ENCODE measurements around the gene SLC26A3.

SLC26A3 gene

DNA sequence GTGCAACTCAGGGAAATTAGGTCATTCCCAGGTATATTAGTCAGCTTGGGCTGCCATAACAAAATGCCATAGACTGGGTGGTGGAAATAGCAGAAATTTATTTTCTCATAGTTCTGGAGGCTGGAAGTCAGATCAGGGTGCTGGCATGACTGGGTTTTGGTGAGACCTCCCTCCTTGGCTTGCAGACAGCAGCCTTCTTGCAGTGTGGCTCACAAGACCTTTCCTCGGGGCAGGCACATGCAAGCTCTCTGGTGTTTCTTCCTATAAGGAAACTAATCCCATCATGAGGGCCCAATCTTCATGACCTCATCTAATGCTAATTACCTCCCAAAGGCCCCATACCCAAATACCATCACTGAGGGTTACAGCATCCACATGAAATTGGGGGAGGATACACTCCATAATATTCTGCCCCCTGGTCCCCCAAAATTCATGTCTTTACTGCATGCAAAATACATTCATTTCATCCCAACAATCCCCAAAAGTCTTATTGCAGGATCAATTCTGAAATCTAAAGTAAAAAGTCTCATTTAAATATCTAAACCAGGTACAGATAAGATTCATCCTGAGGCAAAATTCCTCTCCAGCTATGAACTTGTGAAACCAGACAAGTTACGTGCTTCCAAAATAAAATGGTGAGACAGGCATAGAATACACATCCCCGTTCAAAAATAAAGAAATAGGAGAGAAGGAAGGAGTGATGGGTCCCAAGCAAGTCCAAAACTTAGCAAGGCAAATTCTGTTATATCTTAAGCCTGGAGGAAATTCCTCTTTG lies 76.5 kb downstream of the SLC26A3 start:
- no peak for TF ChIP-seq ZBTB7A (IDR thresholded peaks at IDR 0.05; ENCODE audit: low read depth)
- TF ChIP-seq YY1 (IDR thresholded peaks at IDR 0.05; ENCODE audit: low read depth), result no peak
- no peak for TF ChIP-seq TEAD4 (IDR thresholded peaks at IDR 0.05)
- no peak for TF ChIP-seq NFIC (IDR thresholded peaks at IDR 0.05)
- TF ChIP-seq, protein P1, sequence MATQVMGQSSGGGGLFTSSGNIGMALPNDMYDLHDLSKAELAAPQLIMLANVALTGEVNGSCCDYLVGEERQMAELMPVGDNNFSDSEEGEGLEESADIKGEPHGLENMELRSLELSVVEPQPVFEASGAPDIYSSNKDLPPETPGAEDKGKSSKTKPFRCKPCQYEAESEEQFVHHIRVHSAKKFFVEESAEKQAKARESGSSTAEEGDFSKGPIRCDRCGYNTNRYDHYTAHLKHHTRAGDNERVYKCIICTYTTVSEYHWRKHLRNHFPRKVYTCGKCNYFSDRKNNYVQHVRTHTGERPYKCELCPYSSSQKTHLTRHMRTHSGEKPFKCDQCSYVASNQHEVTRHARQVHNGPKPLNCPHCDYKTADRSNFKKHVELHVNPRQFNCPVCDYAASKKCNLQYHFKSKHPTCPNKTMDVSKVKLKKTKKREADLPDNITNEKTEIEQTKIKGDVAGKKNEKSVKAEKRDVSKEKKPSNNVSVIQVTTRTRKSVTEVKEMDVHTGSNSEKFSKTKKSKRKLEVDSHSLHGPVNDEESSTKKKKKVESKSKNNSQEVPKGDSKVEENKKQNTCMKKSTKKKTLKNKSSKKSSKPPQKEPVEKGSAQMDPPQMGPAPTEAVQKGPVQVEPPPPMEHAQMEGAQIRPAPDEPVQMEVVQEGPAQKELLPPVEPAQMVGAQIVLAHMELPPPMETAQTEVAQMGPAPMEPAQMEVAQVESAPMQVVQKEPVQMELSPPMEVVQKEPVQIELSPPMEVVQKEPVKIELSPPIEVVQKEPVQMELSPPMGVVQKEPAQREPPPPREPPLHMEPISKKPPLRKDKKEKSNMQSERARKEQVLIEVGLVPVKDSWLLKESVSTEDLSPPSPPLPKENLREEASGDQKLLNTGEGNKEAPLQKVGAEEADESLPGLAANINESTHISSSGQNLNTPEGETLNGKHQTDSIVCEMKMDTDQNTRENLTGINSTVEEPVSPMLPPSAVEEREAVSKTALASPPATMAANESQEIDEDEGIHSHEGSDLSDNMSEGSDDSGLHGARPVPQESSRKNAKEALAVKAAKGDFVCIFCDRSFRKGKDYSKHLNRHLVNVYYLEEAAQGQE (IDR thresholded peaks at IDR 0.05; ENCODE audit: low read depth), result no peak
- TF ChIP-seq TCF12 (IDR thresholded peaks at IDR 0.05; ENCODE audit: low read depth), result no peak
- TF ChIP-seq, protein P2, sequence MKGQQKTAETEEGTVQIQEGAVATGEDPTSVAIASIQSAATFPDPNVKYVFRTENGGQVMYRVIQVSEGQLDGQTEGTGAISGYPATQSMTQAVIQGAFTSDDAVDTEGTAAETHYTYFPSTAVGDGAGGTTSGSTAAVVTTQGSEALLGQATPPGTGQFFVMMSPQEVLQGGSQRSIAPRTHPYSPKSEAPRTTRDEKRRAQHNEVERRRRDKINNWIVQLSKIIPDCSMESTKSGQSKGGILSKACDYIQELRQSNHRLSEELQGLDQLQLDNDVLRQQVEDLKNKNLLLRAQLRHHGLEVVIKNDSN (IDR thresholded peaks at IDR 0.05), result no peak

DNA sequence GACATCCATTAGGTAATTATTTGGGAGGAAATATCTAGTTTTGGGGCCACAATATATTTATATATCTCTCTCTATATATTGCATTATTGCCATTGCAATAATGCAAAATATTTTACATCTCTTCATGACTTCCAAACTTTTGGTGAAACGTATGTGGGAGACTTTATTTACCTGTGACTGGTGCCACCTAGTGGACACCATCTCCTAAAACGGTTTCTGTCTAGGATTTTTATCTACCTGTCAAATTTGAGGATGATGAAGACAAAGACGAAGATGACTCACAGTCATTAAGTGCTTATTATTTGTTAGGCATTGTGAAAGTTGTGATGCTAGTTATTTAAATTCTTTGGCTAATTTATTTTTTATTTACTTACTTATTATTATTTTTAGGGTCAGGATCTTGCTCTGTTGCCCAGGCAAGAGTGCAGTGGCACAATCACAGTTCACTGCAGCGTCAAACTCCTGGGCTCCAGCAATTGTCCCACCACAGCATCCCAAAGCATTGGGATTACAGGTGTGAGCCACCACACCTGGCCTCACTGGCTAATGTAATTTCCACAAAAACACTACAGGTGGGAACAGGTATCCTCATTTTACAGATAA lies 77.8 kb downstream of the SLC26A3 start:
- TF ChIP-seq ZBTB7A (IDR thresholded peaks at IDR 0.05; ENCODE audit: low read depth) (no peak), RAD21 (IDR thresholded peaks at IDR 0.05; ENCODE audit: low read depth) (peak; percentile 76)

DNA sequence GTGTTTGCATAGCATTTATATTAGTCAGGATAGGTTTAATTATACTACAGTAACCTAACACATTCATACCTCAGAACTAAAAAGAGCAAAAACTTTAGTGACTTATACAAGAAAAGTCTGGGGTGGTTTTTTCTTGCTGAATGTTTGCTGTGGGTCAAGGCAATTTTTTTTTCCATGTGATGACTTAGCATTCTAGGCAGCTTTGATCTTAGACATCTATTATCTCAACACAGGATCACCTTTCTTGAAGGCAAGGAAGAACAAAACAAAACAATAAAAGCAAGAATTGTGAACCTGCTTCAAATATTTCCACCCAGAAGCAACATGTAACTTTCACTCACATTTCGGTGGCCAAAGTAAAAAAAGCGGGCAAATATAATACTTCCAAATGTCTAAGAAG lies 79.8 kb downstream of the SLC26A3 start:
- TF ChIP-seq CEBPB (IDR thresholded peaks at IDR 0.05) (no peak), EGR1 (IDR thresholded peaks at IDR 0.05) (no peak), NFIC (IDR thresholded peaks at IDR 0.05) (no peak), ZBTB7A (IDR thresholded peaks at IDR 0.05; ENCODE audit: low read depth) (no peak)
- TF ChIP-seq, protein P2 (IDR thresholded peaks at IDR 0.05), result no peak

DNA sequence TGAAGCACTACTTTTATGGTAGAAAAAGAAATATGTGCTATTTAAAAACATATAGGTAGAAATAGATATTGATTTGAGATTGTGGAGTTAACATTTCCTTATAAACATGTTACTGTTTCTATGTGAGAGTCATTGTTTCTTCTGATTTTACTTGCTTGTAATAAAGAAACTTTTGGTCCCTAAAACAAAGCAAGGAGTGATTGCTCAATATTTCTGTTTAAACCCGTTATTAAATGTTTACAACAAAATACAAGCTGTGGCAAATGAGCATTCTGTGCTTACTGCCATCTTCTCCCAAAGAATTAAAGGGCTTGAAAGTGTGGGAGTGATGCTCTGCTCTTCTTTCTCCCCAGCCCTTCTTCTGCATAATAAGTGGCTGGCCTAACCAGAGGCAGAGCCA lies 81.7 kb downstream of the SLC26A3 start:
- TF ChIP-seq ZBTB7A (IDR thresholded peaks at IDR 0.05; ENCODE audit: low read depth) (no peak), CREB1 (IDR thresholded peaks at IDR 0.05; ENCODE audit: low read depth) (no peak)

DNA sequence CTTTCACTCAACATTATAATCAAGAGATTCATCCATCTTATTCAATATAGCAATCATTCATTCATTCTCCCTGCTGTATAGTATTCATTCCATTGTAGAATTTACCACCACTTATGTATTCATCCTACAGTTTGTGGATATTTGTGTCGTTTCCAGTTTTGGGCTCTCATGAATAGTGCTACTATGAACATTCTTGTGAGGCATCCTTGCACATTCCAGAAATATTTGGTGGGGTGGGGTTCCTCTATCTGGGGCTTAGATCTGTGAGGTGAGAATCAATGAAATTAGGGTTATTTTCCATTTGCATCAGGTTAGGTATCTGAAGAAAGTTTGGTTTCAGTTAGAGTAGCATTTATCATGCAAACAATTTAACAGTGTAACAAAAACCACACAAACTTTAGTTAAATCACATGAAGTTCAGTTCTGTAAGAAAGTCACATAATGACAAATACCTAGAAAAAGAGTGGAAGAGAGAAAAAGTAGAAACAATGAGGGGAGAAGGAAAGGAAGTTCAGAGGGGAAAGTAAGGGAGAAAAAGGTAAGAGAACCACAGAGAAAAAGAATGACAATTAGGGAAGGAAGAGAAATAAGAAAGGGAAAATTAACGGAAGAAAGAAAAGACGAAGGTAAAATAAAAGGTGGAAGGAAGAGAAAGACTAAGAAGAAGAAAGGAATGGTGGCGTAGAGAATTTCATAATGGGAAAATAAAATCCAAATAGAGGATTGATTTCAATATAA lies 84.4 kb downstream of the SLC26A3 start:
- TF ChIP-seq EGR1 (IDR thresholded peaks at IDR 0.05) (no peak), ZBTB7A (IDR thresholded peaks at IDR 0.05; ENCODE audit: low read depth) (no peak), EP300 (IDR thresholded peaks at IDR 0.05; ENCODE audit: borderline replicate concordance) (no peak), NFIC (IDR thresholded peaks at IDR 0.05) (no peak), TCF12 (IDR thresholded peaks at IDR 0.05; ENCODE audit: low read depth) (no peak), CREB1 (IDR thresholded peaks at IDR 0.05; ENCODE audit: low read depth) (no peak), RAD21 (IDR thresholded peaks at IDR 0.05; ENCODE audit: low read depth) (no peak), YY1 (IDR thresholded peaks at IDR 0.05; ENCODE audit: low read depth) (no peak)
- TF ChIP-seq, protein P3, sequence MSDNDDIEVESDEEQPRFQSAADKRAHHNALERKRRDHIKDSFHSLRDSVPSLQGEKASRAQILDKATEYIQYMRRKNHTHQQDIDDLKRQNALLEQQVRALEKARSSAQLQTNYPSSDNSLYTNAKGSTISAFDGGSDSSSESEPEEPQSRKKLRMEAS (IDR thresholded peaks at IDR 0.05), result no peak
- TF ChIP-seq, protein P1 (IDR thresholded peaks at IDR 0.05; ENCODE audit: low read depth), result no peak
- TF ChIP-seq, protein P2 (IDR thresholded peaks at IDR 0.05), result no peak

DNA sequence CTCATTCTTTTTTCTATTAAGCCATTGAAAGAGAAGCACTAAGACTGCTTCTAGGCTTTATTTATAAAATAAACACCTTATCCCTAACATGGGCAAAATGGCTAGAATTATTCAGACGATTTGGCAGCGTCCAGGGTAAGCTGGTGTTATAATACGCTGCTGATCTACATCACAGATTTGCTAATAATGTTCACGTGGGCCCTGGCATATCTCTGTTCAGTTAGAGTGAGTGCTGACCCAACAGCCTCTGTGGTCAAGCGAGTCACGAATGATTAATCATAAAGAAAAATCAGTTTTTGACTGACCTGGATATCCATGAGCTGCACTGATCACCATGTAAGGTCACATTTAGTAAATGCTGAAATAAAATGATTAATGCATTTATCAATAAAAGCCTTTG lies 87.5 kb downstream of the SLC26A3 start:
- TF ChIP-seq EP300 (IDR thresholded peaks at IDR 0.05; ENCODE audit: borderline replicate concordance), result no peak
- no peak for TF ChIP-seq FOXM1 (IDR thresholded peaks at IDR 0.05; ENCODE audit: borderline replicate concordance, low read depth)
- TF ChIP-seq YY1 (IDR thresholded peaks at IDR 0.05; ENCODE audit: low read depth), result no peak
- no peak for TF ChIP-seq TAF1 (IDR thresholded peaks at IDR 0.05; ENCODE audit: low read depth)
- TF ChIP-seq, protein P1 (IDR thresholded peaks at IDR 0.05; ENCODE audit: low read depth), result no peak
- no peak for TF ChIP-seq ZBTB7A (IDR thresholded peaks at IDR 0.05; ENCODE audit: low read depth)
